Pancreas (tissue), 10 donors: Measurements from ENCODE around the gene NUDT7. TPM values are rescaled to one million over a fixed set of nuclear protein-coding genes. Genes with fewer than 3 reads are reported as not detected.

ENCODE experiments used
- ATAC-seq, 4 donors: fragments of 200-7000 bp; cut with Tn5 transposase; one replicate each; pipeline versions ENCODE4 v1.8.0 to v1.9.1; 2020; ENCODE audit warnings: mild to moderate bottlenecking in 4 of 4, moderate library complexity in 4 of 4
- DNase-seq, 6 donors: peaks; one replicate each; pipeline ENCODE4 v3.0.0-alpha.2; 2020
- FAIRE-seq: peaks from 2 replicates; lab custom pipeline; 2012; peaks lifted over from hg19 to GRCh38; lab: Jason Lieb, UNC
- H3K27ac ChIP-seq, 4 donors: fragments of 200-600 bp; sonication (generic); 1 replicate in 3 of 4; 2 replicates in 1 of 4; pipeline versions ENCODE4 v1.5.0 to v1.8.0; 2020
- H3K27me3 ChIP-seq, 4 donors: fragments of 200-600 bp; one replicate each; pipeline ENCODE4 v1.8.0; 2021
- H3K36me3 ChIP-seq, 3 donors: fragments of 200-600 bp; sonication (generic) in 1 of 3; one replicate each; pipeline versions ENCODE4 v1.5.0 to v1.8.0; 2020 to 2021
- H3K4me1 ChIP-seq, 3 donors: fragments of 200-600 bp; one replicate each; pipeline ENCODE4 v1.8.0; 2021
- H3K4me3 ChIP-seq, 4 donors: fragments of 200-600 bp; sonication (generic) in 2 of 4; one replicate each; pipeline versions ENCODE4 v1.5.0 to v1.8.0; 2020 to 2021
- H3K9me3 ChIP-seq, 4 donors: fragments of 200-600 bp; one replicate each; pipeline ENCODE4 v1.8.0; 2021
- CTCF ChIP-seq, 4 donors: fragments of 200-600 bp; sonication (generic) in 3 of 4; IDR thresholded peaks; one replicate each; pipeline versions ENCODE4 v1.5.0 to v1.8.0; 2021; ENCODE audit warnings: antibody characterized with exemption in 4 of 4
- WGBS, 2 donors: extraction: QIAGEN DNeasy Blood & Tissue Kit; methylation state at CpG; one replicate each; pipeline ENCODE4 v1.1.7; 2013; 5-methylcytosine and 5-hydroxymethylcytosine counted together
- intact Hi-C, 3 donors: fragments of 100-400 bp; cut with DNase I; formaldehyde crosslinking; loops; one replicate each; pipeline versions ENCODE4 v1.11.1 to v1.14.2; 2022
- polyA plus RNA-seq, 2 donors: library from polyadenylated mRNA; stranded (reverse); fragments of 200-250 nt; gene quantifications; one replicate each; pipeline ENCODE4 v1.2.3, GENCODE V29; 2013
- total RNA-seq, 6 donors: library from RNA; stranded (reverse); fragmentation: NEBNext Ultra II Directional in 4 of 6; extraction: Animal tissue kit (Norgen Biotek cat#: 25700) in 4 of 6; gene quantifications; one replicate each; pipeline versions ENCODE4 v1.2.1 to v1.2.4, GENCODE V29; 2021 to 2023
- donor health status: healthy with polysubstance abuse.
- donor health status: DM: no; HTN: no; CAD: no; lungs with moderate emphysema.
- donor health status: DM: no; HTN: no; CAD: no.
- donor health status: control.
- donor health status: control.
- donor health status: Bipolar disorder and iron deficiency.
- donor health status: DM: yes; HTN: yes; CAD: no.
- donor health status: DM: no; HTN: no; CAD: no.
- donor health status: DM: no; HTN: no; CAD: no.
- donor health status: DM: yes; HTN: yes; CAD: no.

NUDT7 gene
- total and polyA plus RNA-seq, 8 donors: 2.7 to 9.3 (median 4.1) TPM

GRCh38 chr16:77780378-77780837 is 58.1 kb downstream of the NUDT7 start:
- no peak for TF ChIP-seq CTCF (IDR thresholded peaks at IDR 0.05)
- WGBS, 2 donors: 65 to 79% methylated on average over 9 of the region's 9 CpGs
- no peak for FAIRE-seq
- intact Hi-C loops: no loop called here
- Histone ChIP-seq H3K4me3 (no peak overlapping the region), H3K4me1 (no peaks in the 10 kb centered on the region), H3K27me3 (no peaks in the 10 kb centered on the region), H3K9me3 (no peaks in the 10 kb centered on the region), H3K36me3 (no peaks in the 10 kb centered on the region), H3K27ac (no peak overlapping the region)
- DNase-seq: no peak
- ATAC-seq: peak in 2 of 4 donors; percentile 44 to 51

- no peak for DNase-seq
- H3K4me3 ChIP-seq: no peak overlapping the region
- no peak for FAIRE-seq
- H3K27me3 ChIP-seq: no peaks in the 10 kb centered on the region
- ATAC-seq: no peak
- intact Hi-C loops: no loop called here
- H3K27ac ChIP-seq: no peak overlapping the region
- TF ChIP-seq CTCF (IDR thresholded peaks at IDR 0.05): no peak
- no peaks in the 10 kb centered on the region for H3K4me1 ChIP-seq
- H3K9me3 ChIP-seq: no peaks in the 10 kb centered on the region
- H3K36me3 ChIP-seq: no peaks in the 10 kb centered on the region
Measured at GRCh38 chr16:77781091-77781490, 58.8 kb downstream of the NUDT7 start.

- DNase-seq (no peak), ATAC-seq (peak in 2 of 4 donors; percentile 44 to 60), FAIRE-seq (no peak)
- Histone ChIP-seq H3K27ac (no peak overlapping the region), H3K4me1 (no peaks in the 10 kb centered on the region), H3K27me3 (peaks cover 0 to 6% (median 0%) of the 10 kb centered on the region in 4 donors), H3K4me3 (no peak overlapping the region), H3K9me3 (no peaks in the 10 kb centered on the region), H3K36me3 (no peaks in the 10 kb centered on the region)
- WGBS, 2 donors: 6 to 15% methylated on average over 2 of the region's 2 CpGs
- peak in 2 of 4 donors; percentile 9 for TF ChIP-seq CTCF (IDR thresholded peaks at IDR 0.05)
- intact Hi-C loops: no loop called here
Measured at GRCh38 chr16:77782694-77783093, 60.4 kb downstream of the NUDT7 start.

GRCh38 chr16:77784441-77785372 is 62.4 kb downstream of the NUDT7 start:
- DNase-seq (peak in 2 of 6 donors; percentile 51 to 54), FAIRE-seq (no peak), ATAC-seq (no peak)
- no peak overlapping the region for H3K4me3 ChIP-seq
- intact Hi-C loops: no loop called here
- H3K36me3 ChIP-seq: no peaks in the 10 kb centered on the region
- no peaks in the 10 kb centered on the region for H3K9me3 ChIP-seq
- H3K4me1 ChIP-seq: peaks cover 0 to 11% (median 8%) of the 10 kb centered on the region in 3 donors
- H3K27me3 ChIP-seq: peaks cover 0 to 16% (median 1%) of the 10 kb centered on the region in 4 donors
- no peak for TF ChIP-seq CTCF (IDR thresholded peaks at IDR 0.05)
- H3K27ac ChIP-seq: no peak overlapping the region
- WGBS, 2 donors: 74 to 80% methylated on average over 30 to 38 of the region's 38 CpGs

GRCh38 chr16:77785373-77785764 is 63.1 kb downstream of the NUDT7 start:
- DNase-seq (no peak), FAIRE-seq (no peak), ATAC-seq (no peak)
- no peak overlapping the region for H3K4me3 ChIP-seq
- intact Hi-C loops: no loop called here
- H3K36me3 ChIP-seq: no peaks in the 10 kb centered on the region
- H3K27me3 ChIP-seq: peaks cover 0 to 16% (median 1%) of the 10 kb centered on the region in 4 donors
- H3K4me1 ChIP-seq: peaks cover 0 to 11% (median 8%) of the 10 kb centered on the region in 3 donors
- H3K9me3 ChIP-seq: no peaks in the 10 kb centered on the region
- H3K27ac ChIP-seq: no peak overlapping the region
- TF ChIP-seq CTCF (IDR thresholded peaks at IDR 0.05): no peak
- 38 to 42% methylated on average over 2 of the region's 2 CpGs for WGBS, 2 donors
